Left ventricle myocardium inferior (tissue), 1 donor: ENCODE results near the gene RNF212. TPM values are rescaled to one million over a fixed set of nuclear protein-coding genes. Genes with fewer than 3 reads are reported as not detected.

Source experiments
- DNase-seq: peaks from one replicate; pipeline ENCODE4 v3.0.0-alpha.2; 2020
- H3K27ac ChIP-seq: fragments of 200-600 bp; replicated peaks from 2 replicates; pipeline ENCODE4 v1.8.0; 2021
- H3K27me3 ChIP-seq: fragments of 200-600 bp; 2 replicates; pipeline ENCODE4 v1.8.0; 2021; ENCODE audit warnings: low read depth
- H3K36me3 ChIP-seq: fragments of 200-600 bp; 2 replicates; pipeline ENCODE4 v1.8.0; 2021
- H3K4me1 ChIP-seq: fragments of 200-600 bp; 2 replicates; pipeline ENCODE4 v1.8.0; 2021
- H3K4me3 ChIP-seq: fragments of 200-600 bp; 2 replicates; pipeline ENCODE4 v1.8.0; 2021; ENCODE audit warnings: mild to moderate bottlenecking, moderate library complexity
- H3K9me3 ChIP-seq: fragments of 200-600 bp; replicated peaks from 2 replicates; pipeline ENCODE4 v1.8.0; 2021
- intact Hi-C: fragments of 100-400 bp; cut with micrococcal nuclease; formaldehyde crosslinking; loops from one replicate; pipeline ENCODE4 v1.11.0; 2022
- total RNA-seq: library from RNA; stranded (reverse); fragmentation: NEBNext Ultra II Directional; extraction: Animal tissue kit (Norgen Biotek cat#: 25700); gene quantifications from one replicate; pipeline ENCODE4 v1.2.1, GENCODE V29; 2021
- TF ChIP-seq, protein P1 (sequence below): fragments of 200-600 bp; IDR thresholded peaks from 2 replicates; pipeline ENCODE4 v1.8.0; 2021; ENCODE audit warnings: antibody characterized with exemption, mild to moderate bottlenecking, borderline replicate concordance
- donor health status: DM: no; HTN: yes; CAD: no; lungs with severe emphysema.

RNF212 gene
- total RNA-seq, 1 donor from 2014 or later, result not detected

DNA sequence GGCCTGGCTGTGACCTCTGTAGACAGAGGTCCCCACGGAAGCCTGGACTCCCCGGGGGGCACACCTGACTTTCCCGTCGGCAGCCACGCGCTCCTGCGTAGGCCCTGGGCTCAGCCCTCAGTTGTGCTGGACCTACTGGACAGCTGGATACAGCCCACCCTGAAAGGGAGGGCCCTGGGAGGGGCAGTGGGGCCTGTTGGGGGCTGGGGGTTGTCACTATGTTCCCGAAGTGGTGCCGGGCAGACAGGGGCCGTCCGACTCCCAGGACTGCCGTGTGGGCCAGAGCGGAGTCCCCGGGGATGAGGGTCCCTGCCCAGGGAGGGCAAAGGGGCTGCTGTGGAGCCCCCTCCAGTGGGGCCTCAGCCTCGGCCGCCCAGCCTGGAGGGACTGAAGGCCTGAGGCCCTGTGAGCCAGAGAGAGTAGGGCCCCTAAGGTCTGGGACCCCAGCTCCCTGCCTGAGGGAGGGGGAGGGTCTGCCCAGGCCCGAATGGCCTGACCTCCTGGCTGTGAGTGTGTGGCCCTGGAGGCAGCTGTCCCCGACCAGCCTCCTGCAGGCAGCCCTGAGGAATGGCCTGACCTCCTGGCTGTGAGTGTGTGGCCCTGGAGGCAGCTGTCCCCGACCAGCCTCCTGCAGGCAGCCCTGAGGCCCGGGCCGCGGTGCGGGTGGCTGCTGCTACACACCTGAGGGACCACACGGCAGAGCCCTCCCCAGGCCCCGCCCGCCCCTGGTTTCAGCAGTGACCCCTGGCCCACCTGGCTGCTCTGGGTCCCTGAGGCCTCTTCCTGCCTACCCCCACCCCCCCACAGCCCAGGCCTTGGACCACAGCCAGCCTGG lies 76.2 kb downstream of the RNF212 start:
- DNase-seq, result no peak
- TF ChIP-seq, protein P1, sequence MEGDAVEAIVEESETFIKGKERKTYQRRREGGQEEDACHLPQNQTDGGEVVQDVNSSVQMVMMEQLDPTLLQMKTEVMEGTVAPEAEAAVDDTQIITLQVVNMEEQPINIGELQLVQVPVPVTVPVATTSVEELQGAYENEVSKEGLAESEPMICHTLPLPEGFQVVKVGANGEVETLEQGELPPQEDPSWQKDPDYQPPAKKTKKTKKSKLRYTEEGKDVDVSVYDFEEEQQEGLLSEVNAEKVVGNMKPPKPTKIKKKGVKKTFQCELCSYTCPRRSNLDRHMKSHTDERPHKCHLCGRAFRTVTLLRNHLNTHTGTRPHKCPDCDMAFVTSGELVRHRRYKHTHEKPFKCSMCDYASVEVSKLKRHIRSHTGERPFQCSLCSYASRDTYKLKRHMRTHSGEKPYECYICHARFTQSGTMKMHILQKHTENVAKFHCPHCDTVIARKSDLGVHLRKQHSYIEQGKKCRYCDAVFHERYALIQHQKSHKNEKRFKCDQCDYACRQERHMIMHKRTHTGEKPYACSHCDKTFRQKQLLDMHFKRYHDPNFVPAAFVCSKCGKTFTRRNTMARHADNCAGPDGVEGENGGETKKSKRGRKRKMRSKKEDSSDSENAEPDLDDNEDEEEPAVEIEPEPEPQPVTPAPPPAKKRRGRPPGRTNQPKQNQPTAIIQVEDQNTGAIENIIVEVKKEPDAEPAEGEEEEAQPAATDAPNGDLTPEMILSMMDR, result no peak
- Histone ChIP-seq H3K4me3 (no peak overlapping the region), H3K27me3 (peaks cover 60% of the 10 kb centered on the region), H3K27ac (no peak overlapping the region), H3K4me1 (peaks cover 20% of the 10 kb centered on the region), H3K36me3 (no peaks in the 10 kb centered on the region), H3K9me3 (no peaks in the 10 kb centered on the region)
- intact Hi-C loops, result no loop called here

DNA sequence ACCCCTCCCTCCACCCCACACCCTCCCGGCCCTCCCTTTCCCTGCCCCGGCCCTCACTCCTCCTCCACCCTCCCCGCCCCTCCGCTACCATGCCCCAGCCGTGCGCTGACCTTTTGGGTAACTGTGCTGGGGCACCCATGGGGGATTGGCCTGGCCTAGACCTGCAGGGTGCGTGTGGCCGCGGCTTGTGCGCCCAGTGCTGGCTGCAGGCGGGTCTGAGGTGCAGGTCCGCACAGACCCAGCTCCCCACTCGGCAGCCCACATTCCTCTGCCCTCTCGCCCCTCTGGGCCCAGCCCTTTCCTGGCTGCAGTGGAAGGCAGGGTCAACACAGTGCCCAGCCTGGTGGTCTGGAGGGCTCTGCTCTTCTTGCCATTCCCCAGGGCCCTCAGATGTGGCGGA lies 77.3 kb downstream of the RNF212 start:
- Histone ChIP-seq H3K36me3 (no peaks in the 10 kb centered on the region), H3K4me1 (peaks cover 12% of the 10 kb centered on the region), H3K27me3 (peaks cover 61% of the 10 kb centered on the region), H3K4me3 (no peak overlapping the region), H3K9me3 (no peaks in the 10 kb centered on the region), H3K27ac (no peak overlapping the region)
- DNase-seq, result no peak
- TF ChIP-seq, protein P1, result no peak
- intact Hi-C loops, result no loop called here

DNA sequence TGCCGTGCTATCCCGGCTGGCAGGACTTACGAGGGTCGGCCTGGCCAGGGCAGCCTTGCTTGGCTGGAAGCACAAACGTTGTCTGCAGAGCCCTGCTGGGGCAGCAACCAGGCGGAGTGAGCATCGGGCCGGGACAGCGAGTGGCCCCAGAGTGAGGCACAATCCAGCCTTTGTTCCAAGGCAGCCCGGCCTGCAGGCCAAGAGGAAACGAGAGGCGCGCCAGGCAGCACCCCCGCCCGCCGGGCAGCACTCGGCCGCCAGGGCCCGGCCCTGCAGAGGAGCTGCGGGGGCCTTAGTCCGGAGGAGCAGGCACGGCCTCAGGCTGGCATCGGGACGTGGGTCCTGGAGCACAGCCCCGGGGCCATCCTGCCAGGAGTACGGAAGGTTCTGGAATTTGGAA lies 77.9 kb downstream of the RNF212 start:
- intact Hi-C loops, result no loop called here
- TF ChIP-seq, protein P1, result no peak
- peak; percentile 48 for DNase-seq
- no peaks in the 10 kb centered on the region for H3K36me3 ChIP-seq
- no peaks in the 10 kb centered on the region for H3K9me3 ChIP-seq
- peaks cover 61% of the 10 kb centered on the region for H3K27me3 ChIP-seq
- peak overlapping the region; percentile 16 for H3K27ac ChIP-seq
- no peak overlapping the region for H3K4me3 ChIP-seq
- H3K4me1 ChIP-seq, result peaks cover 12% of the 10 kb centered on the region

DNA sequence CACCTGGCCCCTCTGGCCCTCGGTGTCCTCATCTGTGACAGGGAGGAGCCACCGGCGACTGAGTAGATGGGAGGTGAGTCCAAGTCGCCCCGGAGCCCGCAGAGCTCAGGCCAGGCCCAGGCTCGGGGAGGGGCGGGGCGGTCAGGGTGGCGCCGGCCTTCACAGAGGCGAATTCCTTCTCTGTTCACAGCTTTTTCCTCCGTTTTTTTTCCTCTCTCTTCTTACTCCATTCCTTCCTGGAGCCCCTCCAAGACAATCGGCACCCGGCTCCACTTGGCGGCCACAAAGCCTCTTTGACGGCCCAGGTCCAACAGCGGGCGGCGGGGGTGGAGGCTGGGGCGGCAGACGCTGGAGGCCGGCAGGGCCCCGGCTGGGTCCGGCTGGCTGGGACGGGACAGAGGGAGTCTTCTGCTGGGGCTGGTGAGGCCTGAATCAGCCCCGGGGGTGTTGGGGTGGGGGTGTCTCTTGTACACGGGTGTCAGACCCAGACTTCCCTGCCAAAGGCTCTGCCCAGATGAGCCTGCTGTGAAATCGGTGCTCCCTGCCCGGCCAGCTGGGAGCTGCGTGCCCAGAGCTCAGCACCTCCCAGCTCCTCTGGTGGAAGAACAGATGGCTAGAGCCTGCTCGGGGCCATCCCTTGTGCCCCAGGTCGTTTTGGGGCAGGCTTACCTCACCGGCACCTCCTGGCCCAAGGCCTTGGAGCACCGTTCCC lies 79.4 kb downstream of the RNF212 start:
- intact Hi-C loops, result no loop called here
- TF ChIP-seq, protein P1, result no peak
- peak overlapping the region; percentile 38 for H3K27ac ChIP-seq
- H3K4me3 ChIP-seq, result peak overlapping the region; percentile 29
- DNase-seq, result peak; percentile 53
- H3K27me3 ChIP-seq, result peaks cover 69% of the 10 kb centered on the region
- peaks cover 19% of the 10 kb centered on the region for H3K4me1 ChIP-seq
- no peaks in the 10 kb centered on the region for H3K36me3 ChIP-seq
- H3K9me3 ChIP-seq, result no peaks in the 10 kb centered on the region

DNA sequence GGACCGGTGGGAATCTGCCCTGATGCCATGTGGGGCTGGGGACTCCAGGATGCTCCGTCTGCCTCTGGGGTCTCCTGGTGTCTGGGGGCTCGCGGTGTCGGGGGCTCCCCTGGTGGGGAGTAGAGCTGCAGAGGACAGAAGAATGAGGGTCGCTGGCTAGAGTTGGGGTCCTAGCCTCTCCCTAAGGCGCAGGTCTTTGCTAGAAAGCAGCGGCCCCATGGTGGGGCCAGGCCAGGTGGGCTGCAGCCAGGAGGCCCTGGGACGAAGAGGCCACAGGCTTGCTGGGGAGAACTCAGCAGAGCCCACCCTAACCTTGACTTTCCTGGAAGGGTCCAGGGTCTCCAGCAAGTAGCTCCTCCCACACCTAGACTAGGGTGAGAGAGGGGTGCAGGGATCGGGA lies 80.5 kb downstream of the RNF212 start:
- no peak for DNase-seq
- Histone ChIP-seq H3K4me1 (peaks cover 20% of the 10 kb centered on the region), H3K4me3 (no peak overlapping the region), H3K27me3 (peaks cover 71% of the 10 kb centered on the region), H3K9me3 (no peaks in the 10 kb centered on the region), H3K27ac (no peak overlapping the region), H3K36me3 (no peaks in the 10 kb centered on the region)
- intact Hi-C loops, result no loop called here
- TF ChIP-seq, protein P1, result no peak
